Measurements from ENCODE around the gene RNF151. TPM values are rescaled to one million over a fixed set of nuclear protein-coding genes. Genes with fewer than 3 reads are reported as not detected.

RNF151 gene
- total and polyA plus RNA-seq, 2 donors (not counting 1 experiment from before 2014, with no cell fraction given) = 0.13 to 0.76 TPM

DNA sequence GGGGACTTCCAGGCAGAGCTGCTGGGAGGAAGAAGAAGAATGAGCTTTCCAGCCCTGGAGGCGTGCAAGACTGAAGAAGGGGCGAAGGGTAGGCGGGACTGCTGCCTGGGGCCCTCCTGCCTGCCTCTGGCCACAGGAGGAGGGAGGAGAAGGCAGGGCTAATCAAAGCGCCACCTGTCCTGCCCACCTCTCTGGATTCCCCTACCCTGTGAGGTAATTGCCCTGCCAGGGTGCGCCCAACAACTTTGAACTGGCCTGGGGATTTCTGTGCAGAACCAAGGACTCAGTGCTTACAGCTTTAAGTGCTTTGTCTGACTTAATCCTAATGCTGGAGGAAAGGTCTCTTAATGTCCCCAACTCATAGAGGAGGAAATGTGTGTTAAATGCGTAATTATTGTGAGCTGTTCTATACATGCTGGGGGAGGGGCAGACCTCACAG is 14.8 kb downstream of the RNF151 start, which contains the start of gene NOXO1:
Gene NOXO1 (minus strand): TSS at position 72 of the 439 bp plus-strand sequence. CDS start 290 bp downstream, outside the sequence.
- intact Hi-C loops (cut with micrococcal nuclease) = no loop called here

DNA sequence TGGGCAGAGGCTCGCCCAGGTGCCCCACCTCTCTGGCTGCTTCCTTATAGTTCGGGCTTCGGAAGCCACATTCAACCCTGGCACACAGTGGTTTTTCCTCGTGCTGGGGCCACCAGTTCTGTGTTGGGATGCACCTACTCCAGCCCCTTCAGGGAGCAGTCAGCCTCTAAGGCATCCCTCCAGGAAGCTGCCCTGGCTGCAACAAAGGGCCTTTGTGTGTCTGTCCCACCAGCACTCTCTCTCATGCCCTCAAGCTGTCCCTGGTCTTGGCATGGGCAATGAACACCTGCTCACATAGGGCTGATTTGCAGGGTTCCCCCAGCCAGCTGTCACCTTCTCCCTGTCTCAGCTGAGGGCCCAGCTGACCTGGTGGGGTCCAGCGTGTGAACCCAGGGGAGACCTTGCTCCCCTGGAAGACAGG is 15.4 kb downstream of the RNF151 start:
- TF ChIP-seq EZH2 (IDR thresholded peaks at IDR 0.05; ENCODE audit: borderline replicate concordance, insufficient read depth, low read depth, low read length, poor library complexity, severe bottlenecking) = no peak
- TF ChIP-seq, protein P1, sequence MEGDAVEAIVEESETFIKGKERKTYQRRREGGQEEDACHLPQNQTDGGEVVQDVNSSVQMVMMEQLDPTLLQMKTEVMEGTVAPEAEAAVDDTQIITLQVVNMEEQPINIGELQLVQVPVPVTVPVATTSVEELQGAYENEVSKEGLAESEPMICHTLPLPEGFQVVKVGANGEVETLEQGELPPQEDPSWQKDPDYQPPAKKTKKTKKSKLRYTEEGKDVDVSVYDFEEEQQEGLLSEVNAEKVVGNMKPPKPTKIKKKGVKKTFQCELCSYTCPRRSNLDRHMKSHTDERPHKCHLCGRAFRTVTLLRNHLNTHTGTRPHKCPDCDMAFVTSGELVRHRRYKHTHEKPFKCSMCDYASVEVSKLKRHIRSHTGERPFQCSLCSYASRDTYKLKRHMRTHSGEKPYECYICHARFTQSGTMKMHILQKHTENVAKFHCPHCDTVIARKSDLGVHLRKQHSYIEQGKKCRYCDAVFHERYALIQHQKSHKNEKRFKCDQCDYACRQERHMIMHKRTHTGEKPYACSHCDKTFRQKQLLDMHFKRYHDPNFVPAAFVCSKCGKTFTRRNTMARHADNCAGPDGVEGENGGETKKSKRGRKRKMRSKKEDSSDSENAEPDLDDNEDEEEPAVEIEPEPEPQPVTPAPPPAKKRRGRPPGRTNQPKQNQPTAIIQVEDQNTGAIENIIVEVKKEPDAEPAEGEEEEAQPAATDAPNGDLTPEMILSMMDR (IDR thresholded peaks at IDR 0.05) = no peak
- ChIA-PET POLR2A (interaction anchor here (0.6 to 3.5 kb wide), 5 partner anchors 10 to 168 kb away, joined by 3 to 15 read pairs (median 6); partner anchors contain the start of genes RPS2 and TBL3), CTCF (interaction anchor here (0.9 to 1.0 kb wide), 3 partner anchors 22 to 173 kb away, joined by 3 to 6 read pairs (median 3); no protein-coding TSS in a partner anchor)
- Mint-ChIP-seq H3K4me3 (peak overlapping the region; percentile 49), H3K4me1 (peaks cover 22% of the 10 kb centered on the region), H3K9me3 (ENCODE audit: insufficient read depth) (no peaks in the 10 kb centered on the region), H3K27ac (peak overlapping the region; percentile 56), H3K27me3 (peaks cover 6% of the 10 kb centered on the region)
- H3K79me2 ChIP-seq (ENCODE audit: control insufficient read depth, insufficient read depth, low read length) = no peaks in the 10 kb centered on the region
- peaks cover 16 to 35% of the 10 kb centered on the region in 2 donors for H3K4me1 ChIP-seq (ENCODE audit: control insufficient read depth in 2 of 2, insufficient read depth in 2 of 2, low read length in 2 of 2)
- intact Hi-C loops (cut with micrococcal nuclease) = no loop called here
- no peak overlapping the region for H3K9ac ChIP-seq (ENCODE audit: low read length)
- peaks cover 3% of the 10 kb centered on the region for H4K20me1 ChIP-seq (ENCODE audit: control insufficient read depth, insufficient read depth, low read length, poor library complexity, severe bottlenecking)
- H3K27ac ChIP-seq (ENCODE audit: low read length in 2 of 2) = no peak overlapping the region
- H3K4me2 ChIP-seq (replicated peaks; ENCODE audit: low read depth, low read length, poor library complexity, severe bottlenecking) = no peak overlapping the region
- no peak overlapping the region for H3K4me3 ChIP-seq (ENCODE audit: control extremely low read depth in 1 of 5, extremely low read depth in 1 of 5, insufficient read depth in 1 of 5, low read depth in 2 of 5, low read length in 4 of 5)
- H3K36me3 ChIP-seq (replicated peaks in 1 of 2; ENCODE audit: control extremely low read depth in 1 of 2, control insufficient read depth in 1 of 2, extremely low read depth in 1 of 2, insufficient read depth in 2 of 2, low read length in 1 of 2) = peaks cover 0 to 23% of the 10 kb centered on the region in 2 experiments
- WGBS (ENCODE audit: insufficient coverage) = 55% methylated on average over 4 of the region's 5 CpGs
- no peak overlapping the region for H2AFZ ChIP-seq (ENCODE audit: insufficient read depth, low read depth, low read length, poor library complexity, severe bottlenecking)
- H3K27me3 ChIP-seq (replicated peaks in 1 of 4; ENCODE audit: control extremely low read depth in 1 of 4, control insufficient read depth in 3 of 4, insufficient read depth in 4 of 4, low read length in 3 of 4) = peaks cover 0 to 53% (median 19%) of the 10 kb centered on the region in 4 experiments
- peaks cover 0 to 4% (median 0%) of the 10 kb centered on the region in 3 donors for H3K9me3 ChIP-seq (ENCODE audit: control extremely low read depth in 1 of 3, control insufficient read depth in 2 of 3, insufficient read depth in 1 of 3, low read length in 2 of 3)
- no peak for ATAC-seq (ENCODE audit: low read depth)
- no peak for DNase-seq

More for the DNA sequence above, 14.8 kb downstream of the RNF151 start, which contains the start of gene NOXO1:
- no peak for TF ChIP-seq EZH2 (IDR thresholded peaks at IDR 0.05; ENCODE audit: borderline replicate concordance, insufficient read depth, low read depth, low read length, poor library complexity, severe bottlenecking)
- TF ChIP-seq, protein P1 (IDR thresholded peaks at IDR 0.05) = no peak
- DNase-seq (peak; percentile 56), ATAC-seq (ENCODE audit: low read depth) (no peak)
- Mint-ChIP-seq H3K27ac (peak within 1 kb of the TSS; percentile 56), H3K4me1 (peaks cover 22% of the 10 kb centered on the region), H3K27me3 (peaks cover 6% of the 10 kb centered on the region), H3K9me3 (ENCODE audit: insufficient read depth) (no peaks in the 10 kb centered on the region), H3K4me3 (peak within 1 kb of the TSS; percentile 49)
- H3K9me3 ChIP-seq (ENCODE audit: control extremely low read depth in 1 of 3, control insufficient read depth in 2 of 3, insufficient read depth in 1 of 3, low read length in 2 of 3) = peaks cover 0 to 4% (median 0%) of the 10 kb centered on the region in 3 donors
- peaks cover 0 to 29% of the 10 kb centered on the region in 2 experiments for H3K36me3 ChIP-seq (replicated peaks in 1 of 2; ENCODE audit: control extremely low read depth in 1 of 2, control insufficient read depth in 1 of 2, extremely low read depth in 1 of 2, insufficient read depth in 2 of 2, low read length in 1 of 2)
- no peak within 1 kb of the TSS for H3K27ac ChIP-seq (ENCODE audit: low read length in 2 of 2)
- H3K79me2 ChIP-seq (ENCODE audit: control insufficient read depth, insufficient read depth, low read length) = no peaks in the 10 kb centered on the region
- H3K4me3 ChIP-seq (ENCODE audit: control extremely low read depth in 1 of 5, extremely low read depth in 1 of 5, insufficient read depth in 1 of 5, low read depth in 2 of 5, low read length in 4 of 5) = no peak within 1 kb of the TSS
- H3K4me1 ChIP-seq (ENCODE audit: control insufficient read depth in 2 of 2, insufficient read depth in 2 of 2, low read length in 2 of 2) = peaks cover 16 to 35% of the 10 kb centered on the region in 2 donors
- no peak within 1 kb of the TSS for H3K9ac ChIP-seq (ENCODE audit: low read length)
- CTCF ChIA-PET = interaction anchor here (0.9 to 1.0 kb wide), 2 partner anchors 22 to 174 kb away, joined by 3 read pairs; no protein-coding TSS in a partner anchor
- no peak within 1 kb of the TSS for H3K4me2 ChIP-seq (replicated peaks; ENCODE audit: low read depth, low read length, poor library complexity, severe bottlenecking)
- no peak within 1 kb of the TSS for H2AFZ ChIP-seq (ENCODE audit: insufficient read depth, low read depth, low read length, poor library complexity, severe bottlenecking)
- H3K27me3 ChIP-seq (replicated peaks in 1 of 4; ENCODE audit: control extremely low read depth in 1 of 4, control insufficient read depth in 3 of 4, insufficient read depth in 4 of 4, low read length in 3 of 4) = peaks cover 0 to 57% (median 19%) of the 10 kb centered on the region in 4 experiments
- H4K20me1 ChIP-seq (ENCODE audit: control insufficient read depth, insufficient read depth, low read length, poor library complexity, severe bottlenecking) = peaks cover 9% of the 10 kb centered on the region
- WGBS (ENCODE audit: insufficient coverage) = 48% methylated on average over 5 of the region's 6 CpGs
- POLR2A ChIA-PET = interaction anchor here (0.6 to 3.5 kb wide), 4 partner anchors 10 to 169 kb away, joined by 3 to 15 read pairs (median 6); partner anchors contain the start of genes RPS2 and TBL3

Measured in B cell (primary cell).